ENCODE measurements around the gene ZNF821.
A peak's percentile ranks its signal among the peaks of the same experiment; 100 is the strongest.
"Not testable (repeated sequence)": the region's sequence is repeated elsewhere in the genome, so short reads cannot be mapped to it uniquely, and the experiment has no call there.

ZNF821 gene

GRCh38 chr16:71902656-71903365, 18.8 kb upstream of the ZNF821 start:
- no peak for DNase-seq

DNA sequence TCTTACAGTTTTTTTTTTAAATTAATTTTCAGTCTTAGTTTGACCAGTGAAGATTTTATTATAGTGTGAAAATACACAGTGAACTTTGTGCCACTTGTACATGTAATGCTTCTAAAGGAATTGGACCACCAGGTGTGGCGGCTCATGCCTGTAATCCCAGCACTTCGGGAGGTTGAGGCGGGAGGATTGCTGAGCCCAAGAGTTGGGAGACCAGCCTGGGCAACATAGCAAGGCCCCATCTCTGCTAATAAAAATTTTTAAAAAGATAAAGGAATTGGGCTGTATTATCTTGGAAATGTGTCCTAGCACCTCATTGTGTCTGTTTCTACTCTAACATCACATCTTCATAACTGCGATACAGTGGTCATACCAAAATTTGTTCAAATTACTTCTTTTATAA, 15.2 kb upstream of the ZNF821 start:
- DNase-seq = no peak

GRCh38 chr16:71896764-71897368, 12.9 kb upstream of the ZNF821 start:
- no peak for DNase-seq

DNA sequence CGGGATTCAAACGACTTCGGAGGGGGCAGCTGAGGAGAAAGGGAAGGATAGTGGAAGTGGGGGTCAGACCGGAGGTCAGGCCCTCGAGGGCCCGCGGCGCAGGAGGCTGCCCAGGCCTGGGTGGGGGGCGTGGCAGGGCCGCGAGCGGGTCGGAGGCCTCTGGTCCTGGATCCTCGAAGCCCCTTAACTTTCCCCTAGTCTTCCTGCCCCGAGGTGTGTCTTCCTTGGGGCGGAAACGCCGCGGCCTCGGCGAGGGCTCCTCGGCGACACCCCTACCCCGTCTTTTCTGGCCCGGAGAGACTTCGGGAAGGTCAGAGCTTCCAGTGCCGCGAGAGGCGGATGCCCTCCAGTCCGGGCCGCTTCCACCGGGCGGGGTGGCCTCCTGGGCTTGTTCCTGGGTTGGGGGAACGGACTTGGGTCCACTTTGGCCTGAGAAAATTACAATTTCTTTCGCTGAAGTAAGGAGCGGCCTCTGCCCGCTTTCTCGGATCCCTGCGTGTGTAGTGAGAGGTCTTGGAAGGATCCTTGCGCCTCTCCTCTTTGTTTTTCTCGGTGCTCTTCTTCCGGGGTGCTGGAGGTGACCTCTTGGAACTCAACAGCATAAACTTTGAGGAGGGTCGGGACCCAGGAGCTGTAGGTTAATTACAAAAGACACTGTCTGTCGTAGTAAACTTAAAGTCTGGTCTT, 11.8 kb upstream of the ZNF821 start:
- DNase-seq = no peak

DNA sequence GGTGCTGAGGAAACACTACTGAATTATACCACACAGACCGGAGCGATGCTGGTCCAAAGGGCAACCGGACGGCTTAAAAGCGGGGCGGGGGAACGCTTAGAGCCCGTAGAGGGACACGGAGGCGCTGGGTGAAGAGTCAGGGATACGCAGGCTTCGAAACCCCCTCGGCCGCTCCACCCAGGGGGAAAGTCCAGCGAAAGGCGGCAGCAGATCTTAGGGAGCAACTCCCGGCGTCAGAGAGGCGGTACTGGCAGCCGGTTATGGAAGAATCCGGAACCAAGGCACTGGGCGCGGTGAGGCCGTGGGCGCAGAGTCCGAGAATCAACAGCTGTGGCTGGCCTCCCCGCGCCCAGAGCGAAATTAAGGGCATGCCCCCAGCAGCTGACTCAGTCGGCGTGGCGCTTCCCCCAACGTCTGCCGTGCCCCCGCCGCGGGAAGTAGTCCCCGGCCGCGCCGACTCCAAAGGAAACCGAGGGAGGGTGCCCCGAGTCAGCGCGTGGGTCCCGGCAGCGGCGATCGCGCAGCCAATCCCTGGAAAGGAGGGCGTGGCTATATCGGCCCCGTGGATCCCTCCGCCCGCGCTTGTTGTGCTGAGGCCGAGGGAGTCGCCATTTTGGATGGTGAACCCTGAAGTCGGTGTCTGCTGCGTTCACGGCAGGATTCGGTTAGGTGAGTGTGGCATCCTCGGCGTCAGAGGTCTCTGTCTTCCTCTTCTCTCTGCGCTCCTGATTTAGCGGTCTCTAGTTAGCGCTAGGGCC, 11.1 kb upstream of the ZNF821 start, which contains the start of gene IST1:
IST1 (plus strand) TSS at position 611 of the 758 bp plus-strand sequence. CDS start 20,110 bp downstream, outside the sequence.
- DNase-seq = peak; percentile 98

- DNase-seq = peak; percentile 54
Measured at GRCh38 chr16:71894229-71894920, 10.4 kb upstream of the ZNF821 start.

- DNase-seq = no peak
Measured at GRCh38 chr16:71893888-71894228, 9.9 kb upstream of the ZNF821 start.

DNA sequence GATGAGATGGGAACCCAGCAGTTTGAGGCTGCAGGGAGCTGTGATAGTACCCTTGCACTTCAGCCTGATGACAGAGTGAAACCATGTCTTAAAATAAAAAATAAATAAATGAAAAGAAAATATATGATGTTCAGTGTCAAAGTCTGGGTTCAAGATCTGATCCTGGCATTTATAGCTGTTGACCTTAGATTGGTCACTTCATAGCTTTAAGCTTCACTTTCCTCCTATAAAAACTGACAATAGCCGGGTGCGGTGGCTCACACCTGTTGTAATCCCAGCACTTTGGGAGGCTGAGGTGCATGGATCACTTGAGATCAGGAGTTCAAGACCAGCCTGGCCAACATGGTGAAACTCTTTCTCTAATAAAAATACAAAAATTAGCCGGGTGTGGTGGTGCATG, 5.2 kb upstream of the ZNF821 start:
- no peak for DNase-seq

GRCh38 chr16:71885261-71885650, 1.3 kb upstream of the ZNF821 start:
- DNase-seq = no peak

GRCh38 chr16:71883168-71883848, 674 bp downstream of the ZNF821 start:
- DNase-seq = peak; percentile 70

GRCh38 chr16:71882505-71883167, 1.3 kb downstream of the ZNF821 start:
- peak; percentile 91 for DNase-seq

DNA sequence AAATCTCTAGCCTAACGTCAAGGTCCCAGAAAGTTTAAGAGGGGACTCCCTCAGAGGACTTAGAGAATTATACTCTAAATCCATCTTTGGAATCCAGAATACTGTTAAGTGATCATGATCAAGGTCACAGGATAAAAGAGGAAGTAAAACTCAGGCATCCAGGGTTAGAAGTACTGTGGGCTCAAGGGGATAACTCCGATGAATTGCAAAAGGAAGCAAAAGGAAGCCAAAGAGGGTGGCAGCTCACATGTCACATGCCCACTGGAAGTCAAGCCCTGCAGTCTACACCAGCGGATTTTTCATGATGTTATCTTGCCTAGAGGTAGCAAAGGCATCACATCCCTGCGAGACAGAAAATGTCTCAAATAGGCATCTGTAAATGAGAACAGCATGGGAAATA, 3.8 kb downstream of the ZNF821 start:
- no peak for DNase-seq

GRCh38 chr16:71878911-71879310, 5.1 kb downstream of the ZNF821 start:
- no peak for DNase-seq

DNA sequence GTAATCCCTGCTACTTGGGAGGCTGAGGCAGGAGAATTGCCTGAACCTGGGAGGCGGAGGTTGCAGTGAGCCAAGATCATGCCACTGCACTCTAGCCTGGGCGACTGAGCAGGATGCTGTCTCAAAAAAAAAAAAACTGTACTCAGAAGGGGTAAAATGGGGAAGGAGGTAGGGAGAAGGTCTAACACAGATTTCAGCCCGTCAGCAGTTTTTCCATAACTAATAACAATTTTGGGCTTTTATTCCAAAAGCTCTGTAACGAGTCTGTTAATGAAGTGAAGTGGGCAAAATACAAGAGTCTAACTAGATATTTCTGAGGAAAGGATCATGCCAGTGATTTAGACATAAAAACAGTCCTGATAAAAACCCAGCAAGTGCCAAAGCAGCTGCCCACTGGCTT, 10.8 kb downstream of the ZNF821 start:
- no peak for DNase-seq

DNA sequence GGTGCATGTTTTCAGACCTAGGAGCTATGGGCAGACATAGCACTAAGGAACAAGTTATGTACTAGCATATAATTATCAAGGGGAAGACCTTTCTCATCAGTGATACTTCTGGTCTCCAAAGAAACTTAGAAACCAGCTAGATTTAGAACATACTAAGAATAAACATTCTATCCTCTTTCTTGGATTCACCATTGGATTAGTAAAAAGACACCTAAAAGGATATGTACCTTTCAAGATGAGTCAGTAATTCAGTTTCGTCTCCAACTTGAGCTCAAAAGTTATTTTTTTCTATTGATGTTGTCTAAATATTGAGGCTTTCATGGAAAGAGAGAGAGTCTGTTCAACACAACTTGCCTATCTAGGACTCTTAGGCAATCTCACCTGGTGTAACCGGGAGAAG, 13.2 kb downstream of the ZNF821 start:
- no peak for DNase-seq

- no peak for DNase-seq
Measured at GRCh38 chr16:71869089-71869488, 14.9 kb downstream of the ZNF821 start.

GRCh38 chr16:71867939-71868338, 16.0 kb downstream of the ZNF821 start:
- no peak for DNase-seq

DNA sequence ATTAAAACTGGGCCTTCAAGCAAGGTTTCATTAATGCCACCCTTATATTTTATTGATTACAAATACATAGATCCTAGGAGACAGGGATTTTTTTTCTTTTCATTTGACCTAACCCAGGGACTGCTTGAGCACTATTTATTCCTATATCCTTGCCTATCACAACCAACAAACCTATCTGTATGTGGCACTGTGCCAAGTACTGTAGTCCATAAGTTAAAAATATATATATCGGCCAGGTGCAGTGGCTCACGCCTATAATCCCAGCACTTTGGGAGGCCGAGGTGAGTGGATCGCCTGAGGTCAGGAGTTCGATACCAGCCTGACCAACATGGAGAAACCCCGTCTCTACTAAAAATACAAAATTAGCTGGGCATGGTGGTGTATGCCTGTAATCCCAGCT, 16.8 kb downstream of the ZNF821 start:
- DNase-seq = not testable (repeated sequence)

- no peak for DNase-seq
Measured at GRCh38 chr16:71865173-71865863, 18.7 kb downstream of the ZNF821 start.

- DNase-seq = no peak
Measured at GRCh38 chr16:71863995-71864394, 20.0 kb downstream of the ZNF821 start.
